Ovary (tissue), 9 donors: ENCODE measurements around the gene DESI1. TPM values are rescaled to one million over a fixed set of nuclear protein-coding genes. Genes with fewer than 3 reads are reported as not detected.

Experiments
- DNase-seq, 5 donors: peaks; one replicate each; pipeline ENCODE4 v3.0.0-alpha.2; 2019 to 2020
- H3K27ac ChIP-seq, 2 donors: fragments of 200-600 bp; one replicate each; pipeline versions ENCODE4 v1.5.1 to v1.8.0; 2019 to 2022
- H3K27me3 ChIP-seq: fragments of 200-600 bp; one replicate; pipeline ENCODE4 v1.8.0; 2022
- H3K36me3 ChIP-seq: fragments of 200-600 bp; sonication (generic); one replicate; pipeline ENCODE4 v1.5.1; 2019
- H3K4me1 ChIP-seq: one replicate; pipeline ENCODE4 v1.8.1; 2013; ENCODE audit warnings: mild to moderate bottlenecking, moderate library complexity; ENCODE audit not compliant: insufficient read depth
- H3K4me3 ChIP-seq: fragments of 200-600 bp; sonication (generic); one replicate; pipeline ENCODE4 v1.5.1; 2017
- H3K9me3 ChIP-seq, 2 donors: fragments of 200-600 bp in 1 of 2; sonication (generic) in 1 of 2; one replicate each; pipeline versions ENCODE4 v1.5.1 to v1.8.1; 2013 to 2019; ENCODE audit warnings: mild to moderate bottlenecking in 1 of 2, moderate library complexity in 1 of 2
- EP300 ChIP-seq: sonication (generic); formaldehyde crosslinking; IDR thresholded peaks from one replicate; pipeline ENCODE4 v1.6.1; 2017; ENCODE audit warnings: antibody characterized with exemption
- POLR2A ChIP-seq: fragments of 450-650 bp; IDR thresholded peaks from one replicate; pipeline ENCODE4 v1.6.1; 2017; ENCODE audit warnings: antibody characterized with exemption, mild to moderate bottlenecking, moderate library complexity
- WGBS, 3 donors: extraction: QIAGEN DNeasy Blood & Tissue Kit in 1 of 3; methylation state at CpG; one replicate each; pipeline versions ENCODE4 v1.1.5 to v1.1.7; 2013 to 2017; 5-methylcytosine and 5-hydroxymethylcytosine counted together
- intact Hi-C, 4 donors: fragments of 100-400 bp; cut with DNase I; formaldehyde crosslinking; loops; one replicate each; pipeline versions ENCODE4 v1.11.0 to v1.15.1; 2022 to 2023
- polyA plus RNA-seq, 2 donors: library from polyadenylated mRNA; stranded (reverse); fragments of 200-250 nt in 1 of 2; fragments of 350-450 nt in 1 of 2; fragmentation: Illumina TruSeq in 1 of 2; extraction: RNeasy Lipid Tissue Mini Kit (QIAGEN cat#74804) in 1 of 2; gene quantifications; one replicate each; pipeline ENCODE4 v1.2.3, GENCODE V29; 2013 to 2014
- total RNA-seq, 7 donors: library from RNA; depleted of rRNA in 2 of 7; stranded (reverse); fragments of >200 nt in 2 of 7; fragmentation: NEBNext Ultra II Directional in 3 of 7; extraction: Animal tissue kit (Norgen Biotek cat#: 25700) in 3 of 7; gene quantifications; one replicate each; pipeline versions ENCODE4 v1.1.0 to v1.2.4, GENCODE V29; 2016 to 2023
- TF ChIP-seq, protein P1 (sequence below), 3 donors: fragments of 450-650 bp in 2 of 3; fragments of 200-600 bp in 1 of 3; IDR thresholded peaks; one replicate each; pipeline versions ENCODE4 v1.5.1 to v1.8.0; 2016 to 2022; ENCODE audit warnings: antibody characterized with exemption in 3 of 3, mild to moderate bottlenecking in 1 of 3
- donor health status: DM: no; HTN: no; CAD: no; lungs with moderate emphysema.
- donor health status: DM: no; HTN: no; CAD: no.
- donor health status: Bipolar disorder and iron deficiency.
- donor health status: DM: yes; HTN: yes; CAD: no.
- donor health status: DM: no; HTN: no; CAD: no.
- donor health status: DM: yes; HTN: yes; CAD: no.

The DESI1 gene
- total and polyA plus RNA-seq, 9 donors, result 10.8 to 34.5 (median 22.8) TPM

DNA sequence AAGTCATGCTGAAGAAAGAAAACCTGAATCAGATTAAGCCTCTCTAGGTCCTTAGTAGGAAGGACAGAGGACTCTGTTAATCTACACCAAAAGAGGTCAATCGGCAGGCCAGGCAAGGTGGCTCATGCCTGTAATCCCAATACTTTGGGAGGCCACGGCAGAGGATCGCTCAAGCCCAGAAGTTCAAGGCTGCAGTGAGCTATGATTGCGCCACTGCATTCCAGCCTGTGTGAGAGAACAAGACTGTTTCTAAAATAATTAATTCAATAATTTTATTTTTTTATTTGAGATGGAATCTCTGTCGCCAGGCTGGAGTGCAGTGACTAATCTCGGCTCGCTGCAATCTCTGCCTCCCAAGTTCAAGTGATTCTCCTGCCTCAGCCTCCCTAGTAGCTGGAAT is 4.7 kb upstream of the DESI1 start:
- no peak for TF ChIP-seq EP300
- no peak for TF ChIP-seq POLR2A
- TF ChIP-seq, protein P1, sequence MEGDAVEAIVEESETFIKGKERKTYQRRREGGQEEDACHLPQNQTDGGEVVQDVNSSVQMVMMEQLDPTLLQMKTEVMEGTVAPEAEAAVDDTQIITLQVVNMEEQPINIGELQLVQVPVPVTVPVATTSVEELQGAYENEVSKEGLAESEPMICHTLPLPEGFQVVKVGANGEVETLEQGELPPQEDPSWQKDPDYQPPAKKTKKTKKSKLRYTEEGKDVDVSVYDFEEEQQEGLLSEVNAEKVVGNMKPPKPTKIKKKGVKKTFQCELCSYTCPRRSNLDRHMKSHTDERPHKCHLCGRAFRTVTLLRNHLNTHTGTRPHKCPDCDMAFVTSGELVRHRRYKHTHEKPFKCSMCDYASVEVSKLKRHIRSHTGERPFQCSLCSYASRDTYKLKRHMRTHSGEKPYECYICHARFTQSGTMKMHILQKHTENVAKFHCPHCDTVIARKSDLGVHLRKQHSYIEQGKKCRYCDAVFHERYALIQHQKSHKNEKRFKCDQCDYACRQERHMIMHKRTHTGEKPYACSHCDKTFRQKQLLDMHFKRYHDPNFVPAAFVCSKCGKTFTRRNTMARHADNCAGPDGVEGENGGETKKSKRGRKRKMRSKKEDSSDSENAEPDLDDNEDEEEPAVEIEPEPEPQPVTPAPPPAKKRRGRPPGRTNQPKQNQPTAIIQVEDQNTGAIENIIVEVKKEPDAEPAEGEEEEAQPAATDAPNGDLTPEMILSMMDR (IDR thresholded peaks at IDR 0.05), result no peak
- WGBS, 3 donors, result 91 to 94% (median 91%) methylated on average over 7 of the region's 7 CpGs
- peaks cover 2% of the 10 kb centered on the region for H3K4me1 ChIP-seq
- intact Hi-C loops, result no loop called here
- H3K4me3 ChIP-seq, result no peak overlapping the region
- no peak for DNase-seq
- no peaks in the 10 kb centered on the region for H3K9me3 ChIP-seq
- no peaks in the 10 kb centered on the region for H3K27me3 ChIP-seq
- no peak overlapping the region for H3K27ac ChIP-seq
- no peaks in the 10 kb centered on the region for H3K36me3 ChIP-seq

DNA sequence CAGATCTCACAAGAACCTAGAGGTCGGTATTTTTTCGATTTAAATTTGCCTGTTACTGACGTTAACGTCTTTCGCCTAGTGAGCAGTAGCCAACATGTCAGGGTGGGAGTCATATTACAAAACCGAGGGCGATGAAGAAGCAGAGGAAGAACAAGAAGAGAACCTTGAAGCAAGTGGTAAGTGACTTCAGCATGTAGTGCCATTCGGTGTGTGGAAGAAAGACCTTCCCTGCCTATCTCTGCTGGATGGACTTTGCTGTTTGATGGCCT is 1.0 kb upstream of the DESI1 start:
- Histone ChIP-seq H3K4me3 (peak overlapping the region; percentile 90), H3K36me3 (no peaks in the 10 kb centered on the region), H3K4me1 (peaks cover 4% of the 10 kb centered on the region), H3K27me3 (no peaks in the 10 kb centered on the region), H3K27ac (peak overlapping the region; percentile 91 to 94), H3K9me3 (no peaks in the 10 kb centered on the region)
- TF ChIP-seq, protein P1 (IDR thresholded peaks at IDR 0.05), result no peak
- TF ChIP-seq EP300 (no peak), POLR2A (no peak)
- DNase-seq, result no peak
- intact Hi-C loops, result no loop called here
- WGBS, 3 donors, result 2 to 4% (median 3%) methylated on average over 8 of the region's 8 CpGs

DNA sequence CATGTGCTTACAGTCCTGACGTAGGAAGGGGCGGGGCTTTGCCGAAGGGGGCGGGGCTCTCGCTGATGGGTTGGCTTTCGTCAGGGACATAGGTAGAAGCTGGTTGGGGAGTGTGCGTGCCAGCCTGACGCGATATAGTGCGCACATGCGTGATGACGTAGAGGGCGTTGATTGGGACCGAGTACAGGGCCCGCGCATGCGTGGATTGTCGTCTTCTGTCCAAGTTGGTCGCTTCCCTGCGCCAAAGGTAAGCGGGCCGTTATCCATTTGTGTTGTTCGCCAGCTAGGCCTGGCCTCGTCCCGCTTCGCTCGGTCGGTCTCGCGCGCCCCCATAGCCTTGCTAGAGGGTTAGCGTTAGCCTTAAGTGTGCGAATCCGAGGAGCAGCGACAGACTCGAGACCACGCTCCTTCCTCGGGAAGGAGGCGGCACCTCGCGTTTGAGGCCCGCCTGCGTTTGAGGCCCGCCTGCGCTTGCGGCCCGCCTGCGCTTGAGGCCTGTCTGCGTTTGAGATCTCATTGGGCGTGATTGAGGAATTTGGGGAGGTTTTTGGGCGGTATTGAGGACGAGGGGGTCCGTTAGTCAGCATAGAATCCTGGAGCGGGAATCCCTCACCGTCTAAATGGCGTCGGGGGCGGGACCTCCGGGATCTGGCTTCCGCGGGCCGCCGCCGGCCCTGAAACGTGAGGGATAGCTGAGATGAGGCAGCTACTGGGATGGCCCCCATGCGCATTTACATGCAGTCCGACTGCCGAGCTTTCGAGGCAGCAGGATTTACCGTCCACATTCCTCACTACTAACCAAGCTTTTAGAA is 462 bp upstream of the DESI1 start, which contains the start of gene XRCC6:
Gene XRCC6 (plus strand): TSS at position 197 of the 812 bp plus-strand sequence. CDS start 710 bp downstream, outside the sequence.
- Histone ChIP-seq H3K27me3 (no peaks in the 10 kb centered on the region), H3K36me3 (no peaks in the 10 kb centered on the region), H3K27ac (peak within 1 kb of the TSS; percentile 91 to 94), H3K4me1 (peaks cover 4% of the 10 kb centered on the region), H3K4me3 (peak within 1 kb of the TSS; percentile 90), H3K9me3 (no peaks in the 10 kb centered on the region)
- TF ChIP-seq EP300, result peak; percentile 68
- TF ChIP-seq POLR2A, result peak; percentile 98
- TF ChIP-seq, protein P1 (IDR thresholded peaks at IDR 0.05), result no peak
- intact Hi-C loops, result no loop called here
- peak; percentile 100 for DNase-seq
- WGBS, 3 donors, result 0% methylated on average over 68 to 70 of the region's 70 CpGs

- H3K4me1 ChIP-seq, result peaks cover 4% of the 10 kb centered on the region
- peak overlapping the region; percentile 90 for H3K4me3 ChIP-seq
- intact Hi-C loops, result no loop called here
- TF ChIP-seq, protein P1 (IDR thresholded peaks at IDR 0.05), result peak in 1 of 3 donors; percentile 5
- TF ChIP-seq EP300, result no peak
- peak; percentile 26 to 63 (median 61) for DNase-seq
- H3K27me3 ChIP-seq, result no peaks in the 10 kb centered on the region
- H3K27ac ChIP-seq, result peak overlapping the region; percentile 87 to 94
- H3K9me3 ChIP-seq, result no peaks in the 10 kb centered on the region
- 2% methylated on average over 23 to 24 of the region's 24 CpGs for WGBS, 3 donors
- no peaks in the 10 kb centered on the region for H3K36me3 ChIP-seq
Observed at GRCh38 chr22:41619979-41620588, 759 bp downstream of the DESI1 start.
